GM18502 (cell line): ENCODE data around the gene MAN2C1.
"Not testable (repeated sequence)": the region's sequence is repeated elsewhere in the genome, so short reads cannot be mapped to it uniquely, and the experiment has no call there.

Source experiments
- ATAC-seq: cut with Tn5 transposase; IDR thresholded peaks from one replicate; pipeline ENCODE4 v1.9.1; 2021; ENCODE audit warnings: mild to moderate bottlenecking; ENCODE audit not compliant: unreplicated experiment, poor library complexity

Gene MAN2C1

DNA sequence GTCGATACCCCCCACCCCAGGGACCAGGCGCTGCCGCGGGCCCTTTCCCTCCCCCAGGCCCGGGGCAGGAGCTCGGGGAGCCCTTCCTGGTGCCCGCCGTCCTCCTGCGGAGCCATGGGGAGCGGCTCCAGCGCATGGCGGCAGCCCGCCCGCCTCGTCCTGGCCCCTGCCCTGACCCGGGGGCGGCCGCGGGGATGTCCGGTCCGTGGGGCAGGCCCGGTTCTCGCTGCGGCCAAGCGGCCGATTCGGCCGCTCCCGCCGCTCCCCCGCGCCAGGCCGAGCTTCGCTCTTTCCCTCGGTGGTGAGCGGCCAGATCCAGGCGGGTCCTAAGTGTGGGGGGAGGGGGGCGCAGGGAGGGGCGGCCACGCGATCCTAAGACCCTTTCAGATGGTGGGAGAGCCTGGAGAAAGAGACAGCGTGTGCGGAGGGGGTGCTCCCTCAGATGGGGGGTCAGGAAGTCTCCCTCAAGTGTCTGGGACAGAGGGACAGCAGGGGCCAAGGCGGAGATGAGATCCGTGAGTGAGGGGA, 20.3 kb downstream of the MAN2C1 start:
- no peak for ATAC-seq

GRCh38 chr15:75347222-75348033, 21.0 kb downstream of the MAN2C1 start:
- no peak for ATAC-seq

GRCh38 chr15:75346796-75347221, 21.6 kb downstream of the MAN2C1 start, which contains the start of gene NEIL1:
Gene NEIL1, plus strand, starts transcription at chr15:75347039. Its CDS starts 1,867 bp downstream, at chr15:75348906.
- ATAC-seq, result no peak

GRCh38 chr15:75343953-75344352, 24.5 kb downstream of the MAN2C1 start:
- not testable (repeated sequence) for ATAC-seq

DNA sequence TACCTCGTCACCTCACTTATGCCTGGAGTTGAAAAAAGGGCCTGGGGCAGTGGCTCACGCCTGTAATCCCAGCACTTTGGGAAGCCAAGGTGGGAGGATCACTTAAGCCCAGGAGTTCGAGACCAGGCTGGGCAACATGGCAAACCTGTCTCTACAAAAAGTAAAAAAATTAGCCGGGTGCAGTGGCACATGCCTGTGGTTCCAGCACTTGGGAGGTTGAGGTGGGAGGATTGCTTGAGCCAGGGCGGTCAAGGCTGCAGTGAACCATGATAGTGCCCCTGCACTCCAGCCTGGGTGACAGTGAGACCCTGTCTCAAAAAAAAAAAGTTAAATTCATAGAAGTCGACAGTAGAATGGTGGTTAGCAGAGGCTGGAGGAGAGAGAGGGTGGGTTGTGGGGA, 26.2 kb downstream of the MAN2C1 start:
- ATAC-seq, result no peak

DNA sequence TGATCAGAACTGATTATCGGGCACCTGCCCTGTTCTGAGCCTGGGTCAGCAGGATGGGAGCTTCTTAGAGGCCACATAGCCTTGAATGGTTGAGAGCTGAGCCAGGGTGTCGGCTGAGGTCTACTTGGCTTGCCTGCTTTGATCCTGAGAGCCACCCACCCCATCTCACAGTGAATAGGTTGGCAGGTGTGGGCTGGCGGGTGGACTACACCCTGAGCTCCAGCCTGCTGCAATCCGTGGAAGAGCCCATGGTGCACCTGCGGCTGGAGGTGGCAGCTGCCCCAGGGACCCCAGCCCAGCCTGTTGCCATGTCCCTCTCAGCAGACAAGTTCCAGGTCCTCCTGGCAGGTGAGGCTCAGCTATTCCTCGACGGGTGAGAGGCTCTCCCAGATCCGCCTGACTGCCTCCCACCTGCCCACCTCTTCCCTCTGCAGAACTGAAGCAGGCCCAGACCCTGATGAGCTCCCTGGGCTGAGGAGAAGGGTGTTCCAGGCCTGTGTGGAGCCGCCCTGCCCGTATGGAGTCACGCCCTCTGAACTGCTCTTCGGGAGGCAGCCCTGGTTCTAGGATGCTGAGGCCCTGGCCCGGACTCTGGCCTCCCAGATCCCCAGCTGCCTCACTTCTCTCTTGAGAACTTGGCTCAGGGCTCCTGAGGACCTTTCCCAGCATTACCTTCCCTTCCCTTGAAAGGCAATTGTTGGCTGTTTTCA, 28.7 kb downstream of the MAN2C1 start:
- no peak for ATAC-seq

DNA sequence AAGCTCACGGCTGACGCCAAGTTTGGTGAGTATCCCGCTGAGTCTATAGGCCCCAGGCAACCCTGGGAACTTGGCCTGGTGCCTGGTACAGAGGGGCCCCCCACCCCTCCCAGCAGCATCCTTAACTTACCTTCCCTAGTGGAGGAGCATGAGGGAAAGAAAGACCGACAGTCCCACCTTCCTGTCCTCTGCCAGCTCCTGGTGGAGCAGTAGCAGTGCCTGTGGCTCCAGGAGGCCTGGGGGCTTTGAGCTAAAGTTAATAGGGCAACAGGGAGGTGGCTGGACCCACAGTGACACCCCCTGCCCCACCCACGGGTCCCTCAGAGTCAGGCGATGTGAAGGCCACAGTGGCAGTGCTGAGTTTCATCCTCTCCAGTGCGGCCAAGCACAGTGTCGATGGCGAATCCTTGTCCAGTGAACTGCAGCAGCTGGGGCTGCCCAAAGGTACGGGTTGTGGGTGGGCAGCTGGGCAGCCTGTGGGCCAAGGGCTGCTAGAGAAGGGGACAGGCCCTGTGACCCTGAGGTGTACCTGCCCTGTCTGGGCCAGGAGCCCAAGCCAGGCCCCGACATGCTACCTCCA, 29.7 kb downstream of the MAN2C1 start:
- ATAC-seq, result no peak

DNA sequence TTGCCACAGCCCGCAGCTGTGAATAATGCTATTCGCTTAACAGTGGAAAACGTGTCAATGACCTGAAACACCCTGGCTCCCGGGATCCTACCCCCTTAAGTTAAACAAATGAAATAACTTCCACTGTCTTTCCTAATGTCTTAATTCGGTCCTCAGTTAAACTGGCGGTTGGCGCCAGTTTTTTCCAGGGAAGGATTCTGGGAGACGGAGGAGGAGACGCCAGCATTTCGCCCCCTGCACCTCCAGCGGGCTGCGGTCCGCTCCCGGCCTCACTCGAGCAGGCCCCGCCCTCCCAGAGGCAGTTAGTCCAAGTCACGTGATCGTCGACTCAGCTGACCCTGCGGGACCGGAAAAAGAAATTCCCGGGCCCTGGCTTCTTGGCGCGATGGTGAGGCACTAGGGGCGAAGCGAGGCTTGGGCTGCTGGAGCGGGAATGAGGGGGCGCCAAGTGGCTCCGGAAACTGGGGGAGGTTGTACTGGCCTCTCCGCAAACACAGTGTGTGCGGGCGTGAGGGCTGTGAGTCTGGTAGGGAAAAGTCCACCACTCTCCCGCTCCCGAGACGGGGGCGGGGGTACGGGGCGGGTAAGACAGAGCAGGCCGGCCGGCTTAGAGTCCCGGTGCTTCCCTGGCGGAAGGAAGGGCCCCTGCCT, 32.6 kb downstream of the MAN2C1 start, which contains the start of gene COMMD4:
COMMD4 (plus strand) TSS at position 359 of the 651 bp plus-strand sequence; CDS start at position 386, 27 bp downstream.
- peak; percentile 75 for ATAC-seq

- no peak for ATAC-seq
These were observed 33.1 kb downstream of the MAN2C1 start for GRCh38 chr15:75335313-75335704.

- not testable (repeated sequence) for ATAC-seq
These were observed 34.6 kb downstream of the MAN2C1 start for GRCh38 chr15:75333654-75334419.

DNA sequence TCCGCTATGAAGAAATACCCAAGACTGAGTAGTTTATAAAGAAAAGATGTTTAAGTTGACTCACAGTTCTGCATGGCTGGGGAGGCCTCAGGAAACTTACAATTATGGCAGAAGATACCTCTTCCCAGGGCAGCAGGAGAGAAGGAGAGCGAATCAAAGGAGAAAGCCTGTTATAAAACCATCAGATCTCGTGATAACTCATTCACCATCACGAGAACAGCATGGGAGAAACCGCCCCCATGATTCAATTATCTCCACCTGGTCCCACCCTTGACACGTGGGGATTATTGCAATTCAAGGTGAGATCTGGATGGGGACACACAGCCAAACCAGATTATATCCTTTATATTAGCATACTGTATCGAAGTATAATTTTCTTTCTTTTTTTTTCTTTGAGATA, 36.3 kb downstream of the MAN2C1 start:
- not testable (repeated sequence) for ATAC-seq

- ATAC-seq, result no peak
These were observed 38.8 kb downstream of the MAN2C1 start for GRCh38 chr15:75329571-75329970.

GRCh38 chr15:75328493-75329314, 39.7 kb downstream of the MAN2C1 start:
- no peak for ATAC-seq

DNA sequence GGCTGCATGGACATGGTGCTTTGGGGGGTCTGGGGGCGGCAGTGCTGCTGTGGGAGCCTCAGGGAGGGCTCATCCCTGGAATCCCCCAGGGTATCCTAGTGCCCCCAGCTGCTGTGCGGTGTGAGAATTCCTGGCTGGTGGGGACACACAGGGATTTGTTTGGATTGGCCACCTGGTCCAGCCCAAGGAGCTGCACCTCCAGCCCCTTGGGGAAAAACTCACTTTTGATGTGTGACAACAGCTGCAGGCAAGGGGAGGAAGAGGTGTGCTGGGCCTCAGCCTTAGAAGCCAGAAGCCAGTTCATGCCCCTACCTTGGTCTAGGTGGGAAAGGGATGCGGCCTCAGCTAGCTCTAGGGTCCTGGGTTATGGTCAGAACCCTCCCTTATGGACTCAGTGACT, 40.9 kb downstream of the MAN2C1 start:
- ATAC-seq, result no peak

GRCh38 chr15:75327005-75327404, 41.4 kb downstream of the MAN2C1 start:
- ATAC-seq, result no peak

- ATAC-seq, result no peak
These were observed 42.5 kb downstream of the MAN2C1 start for GRCh38 chr15:75325922-75326321.

- no peak for ATAC-seq
These were observed 46.7 kb downstream of the MAN2C1 start for GRCh38 chr15:75321711-75322110.

DNA sequence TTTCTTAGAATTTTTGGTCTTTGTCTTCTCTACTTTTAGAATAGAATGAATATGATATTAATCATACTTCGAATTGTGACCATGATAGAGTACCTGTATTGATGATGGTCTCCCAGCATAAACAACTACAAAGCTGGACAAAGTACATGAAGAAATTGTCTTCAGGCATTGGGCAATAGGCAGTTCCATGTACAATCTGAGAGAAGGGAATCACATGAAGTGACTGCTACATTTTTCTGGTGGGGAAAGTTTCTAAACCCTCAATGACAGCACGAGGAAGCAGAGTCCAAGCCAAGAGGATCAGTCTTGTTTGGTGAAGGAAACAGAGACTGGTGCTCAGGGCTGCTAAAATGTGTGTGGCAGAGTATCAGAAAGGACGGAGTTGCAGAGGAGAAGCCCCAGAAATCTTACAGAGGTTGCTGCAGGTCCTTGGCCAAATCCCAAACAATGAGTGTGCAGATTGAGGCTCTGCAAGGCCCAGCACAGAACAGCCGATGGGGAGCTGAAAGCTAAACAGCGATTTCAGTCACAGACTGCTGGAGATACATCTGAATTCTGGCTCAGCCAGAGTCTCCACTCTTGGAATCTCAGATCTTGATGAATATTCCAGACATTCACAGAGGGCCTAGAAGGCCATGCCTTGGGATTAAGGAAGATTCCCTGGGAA, 49.0 kb downstream of the MAN2C1 start:
- not testable (repeated sequence) for ATAC-seq
